Measurements from ENCODE around the gene HIVEP3.
"Not testable (repeated sequence)": the region's sequence is repeated elsewhere in the genome, so short reads cannot be mapped to it uniquely, and the experiment has no call there.

HIVEP3 gene

GRCh38 chr1:41950820-41951219 lies 32.1 kb upstream of the HIVEP3 start:
- Histone ChIP-seq H3K36me3 (ENCODE audit: control insufficient read depth in 5 of 5, insufficient read depth in 5 of 5, low read length in 5 of 5) (no peaks in the 10 kb centered on the region), H3K27me3 (ENCODE audit: control insufficient read depth in 5 of 5, insufficient read depth in 4 of 5, low read length in 5 of 5) (no peaks in the 10 kb centered on the region), H3K4me1 (ENCODE audit: control insufficient read depth in 5 of 5, insufficient read depth in 5 of 5, low read length in 5 of 5) (peaks cover 0 to 6% (median 4%) of the 10 kb centered on the region in 5 donors), H3K4me3 (ENCODE audit: low read depth in 1 of 5, low read length in 5 of 5) (no peak overlapping the region), H3K9me3 (ENCODE audit: control insufficient read depth in 5 of 5, low read length in 5 of 5) (no peaks in the 10 kb centered on the region), H3K9ac (ENCODE audit: low read length in 5 of 5) (no peak overlapping the region), H3K27ac (ENCODE audit: low read depth, low read length) (no peak overlapping the region)

- not testable (repeated sequence) for H3K36me3 ChIP-seq (ENCODE audit: control insufficient read depth in 5 of 5, insufficient read depth in 5 of 5, low read length in 5 of 5); H3K4me1 ChIP-seq (ENCODE audit: control insufficient read depth in 5 of 5, insufficient read depth in 5 of 5, low read length in 5 of 5); H3K4me3 ChIP-seq (ENCODE audit: low read depth in 1 of 5, low read length in 5 of 5); H3K27ac ChIP-seq (ENCODE audit: low read depth, low read length); H3K9ac ChIP-seq (ENCODE audit: low read length in 5 of 5); H3K9me3 ChIP-seq (ENCODE audit: control insufficient read depth in 5 of 5, low read length in 5 of 5); H3K27me3 ChIP-seq (ENCODE audit: control insufficient read depth in 5 of 5, insufficient read depth in 4 of 5, low read length in 5 of 5)
These were observed 27.2 kb upstream of the HIVEP3 start for GRCh38 chr1:41945946-41946345.

GRCh38 chr1:41943717-41944116 lies 25.0 kb upstream of the HIVEP3 start:
- H3K4me3 ChIP-seq (ENCODE audit: low read depth in 1 of 5, low read length in 5 of 5), result no peak overlapping the region
- H3K36me3 ChIP-seq (ENCODE audit: control insufficient read depth in 5 of 5, insufficient read depth in 5 of 5, low read length in 5 of 5), result no peaks in the 10 kb centered on the region
- H3K27me3 ChIP-seq (ENCODE audit: control insufficient read depth in 5 of 5, insufficient read depth in 4 of 5, low read length in 5 of 5), result no peaks in the 10 kb centered on the region
- H3K9me3 ChIP-seq (ENCODE audit: control insufficient read depth in 5 of 5, low read length in 5 of 5), result peaks cover 0 to 10% (median 3%) of the 10 kb centered on the region in 5 donors
- no peak overlapping the region for H3K9ac ChIP-seq (ENCODE audit: low read length in 5 of 5)
- no peak overlapping the region for H3K27ac ChIP-seq (ENCODE audit: low read depth, low read length)
- no peaks in the 10 kb centered on the region for H3K4me1 ChIP-seq (ENCODE audit: control insufficient read depth in 5 of 5, insufficient read depth in 5 of 5, low read length in 5 of 5)

GRCh38 chr1:41942278-41942677 lies 23.6 kb upstream of the HIVEP3 start:
- Histone ChIP-seq H3K9me3 (ENCODE audit: control insufficient read depth in 5 of 5, low read length in 5 of 5) (peaks cover 0 to 10% (median 3%) of the 10 kb centered on the region in 5 donors), H3K36me3 (ENCODE audit: control insufficient read depth in 5 of 5, insufficient read depth in 5 of 5, low read length in 5 of 5) (no peaks in the 10 kb centered on the region)

GRCh38 chr1:41941381-41941780 lies 22.7 kb upstream of the HIVEP3 start:
- H3K4me1 ChIP-seq (ENCODE audit: control insufficient read depth in 5 of 5, insufficient read depth in 5 of 5, low read length in 5 of 5), result no peaks in the 10 kb centered on the region
- H3K36me3 ChIP-seq (ENCODE audit: control insufficient read depth in 5 of 5, insufficient read depth in 5 of 5, low read length in 5 of 5), result no peaks in the 10 kb centered on the region

More at GRCh38 chr1:41942278-41942677, 23.6 kb upstream of the HIVEP3 start:
- Histone ChIP-seq H3K4me3 (ENCODE audit: low read depth in 1 of 5, low read length in 5 of 5) (no peak overlapping the region), H3K27me3 (ENCODE audit: control insufficient read depth in 5 of 5, insufficient read depth in 4 of 5, low read length in 5 of 5) (no peaks in the 10 kb centered on the region), H3K27ac (ENCODE audit: low read depth, low read length) (no peak overlapping the region), H3K4me1 (ENCODE audit: control insufficient read depth in 5 of 5, insufficient read depth in 5 of 5, low read length in 5 of 5) (no peaks in the 10 kb centered on the region), H3K9ac (ENCODE audit: low read length in 5 of 5) (no peak overlapping the region)

GRCh38 chr1:41939194-41939593 lies 20.5 kb upstream of the HIVEP3 start:
- peaks cover 0 to 2% (median 0%) of the 10 kb centered on the region in 5 donors for H3K4me1 ChIP-seq (ENCODE audit: control insufficient read depth in 5 of 5, insufficient read depth in 5 of 5, low read length in 5 of 5)
- no peak overlapping the region for H3K4me3 ChIP-seq (ENCODE audit: low read depth in 1 of 5, low read length in 5 of 5)
- H3K36me3 ChIP-seq (ENCODE audit: control insufficient read depth in 5 of 5, insufficient read depth in 5 of 5, low read length in 5 of 5), result no peaks in the 10 kb centered on the region
- H3K9ac ChIP-seq (ENCODE audit: low read length in 5 of 5), result no peak overlapping the region
- no peaks in the 10 kb centered on the region for H3K27me3 ChIP-seq (ENCODE audit: control insufficient read depth in 5 of 5, insufficient read depth in 4 of 5, low read length in 5 of 5)
- H3K27ac ChIP-seq (ENCODE audit: low read depth, low read length), result no peak overlapping the region
- H3K9me3 ChIP-seq (ENCODE audit: control insufficient read depth in 5 of 5, low read length in 5 of 5), result peaks cover 0 to 7% (median 3%) of the 10 kb centered on the region in 5 donors

More at GRCh38 chr1:41941381-41941780, 22.7 kb upstream of the HIVEP3 start:
- H3K4me3 ChIP-seq (ENCODE audit: low read depth in 1 of 5, low read length in 5 of 5), result no peak overlapping the region
- H3K27ac ChIP-seq (ENCODE audit: low read depth, low read length), result no peak overlapping the region
- H3K27me3 ChIP-seq (ENCODE audit: control insufficient read depth in 5 of 5, insufficient read depth in 4 of 5, low read length in 5 of 5), result no peaks in the 10 kb centered on the region
- H3K9me3 ChIP-seq (ENCODE audit: control insufficient read depth in 5 of 5, low read length in 5 of 5), result peaks cover 0 to 10% (median 3%) of the 10 kb centered on the region in 5 donors
- H3K9ac ChIP-seq (ENCODE audit: low read length in 5 of 5), result no peak overlapping the region

GRCh38 chr1:41936107-41936506 lies 17.4 kb upstream of the HIVEP3 start:
- Histone ChIP-seq H3K27me3 (ENCODE audit: control insufficient read depth in 5 of 5, insufficient read depth in 4 of 5, low read length in 5 of 5) (no peaks in the 10 kb centered on the region), H3K4me3 (ENCODE audit: low read depth in 1 of 5, low read length in 5 of 5) (no peak overlapping the region), H3K9ac (ENCODE audit: low read length in 5 of 5) (no peak overlapping the region), H3K9me3 (ENCODE audit: control insufficient read depth in 5 of 5, low read length in 5 of 5) (peaks cover 0 to 6% (median 0%) of the 10 kb centered on the region in 5 donors), H3K27ac (ENCODE audit: low read depth, low read length) (no peak overlapping the region), H3K4me1 (ENCODE audit: control insufficient read depth in 5 of 5, insufficient read depth in 5 of 5, low read length in 5 of 5) (peaks cover 0 to 2% (median 0%) of the 10 kb centered on the region in 5 donors), H3K36me3 (ENCODE audit: control insufficient read depth in 5 of 5, insufficient read depth in 5 of 5, low read length in 5 of 5) (no peaks in the 10 kb centered on the region)

- Histone ChIP-seq H3K4me3 (ENCODE audit: low read depth in 1 of 5, low read length in 5 of 5) (no peak overlapping the region), H3K4me1 (ENCODE audit: control insufficient read depth in 5 of 5, insufficient read depth in 5 of 5, low read length in 5 of 5) (peaks cover 0 to 2% (median 0%) of the 10 kb centered on the region in 5 donors), H3K27me3 (ENCODE audit: control insufficient read depth in 5 of 5, insufficient read depth in 4 of 5, low read length in 5 of 5) (no peaks in the 10 kb centered on the region), H3K36me3 (ENCODE audit: control insufficient read depth in 5 of 5, insufficient read depth in 5 of 5, low read length in 5 of 5) (no peaks in the 10 kb centered on the region), H3K9ac (ENCODE audit: low read length in 5 of 5) (no peak overlapping the region), H3K27ac (ENCODE audit: low read depth, low read length) (no peak overlapping the region), H3K9me3 (ENCODE audit: control insufficient read depth in 5 of 5, low read length in 5 of 5) (peaks cover 0 to 6% (median 0%) of the 10 kb centered on the region in 5 donors)
These were observed 16.5 kb upstream of the HIVEP3 start for GRCh38 chr1:41935226-41935625.

- no peak overlapping the region for H3K27ac ChIP-seq (ENCODE audit: low read depth, low read length)
These were observed 14.4 kb upstream of the HIVEP3 start for GRCh38 chr1:41933106-41933505.

GRCh38 chr1:41931578-41931977 lies 12.9 kb upstream of the HIVEP3 start:
- H3K4me3 ChIP-seq (ENCODE audit: low read depth in 1 of 5, low read length in 5 of 5), result no peak overlapping the region
- no peak overlapping the region for H3K9ac ChIP-seq (ENCODE audit: low read length in 5 of 5)
- H3K9me3 ChIP-seq (ENCODE audit: control insufficient read depth in 5 of 5, low read length in 5 of 5), result peaks cover 0 to 6% (median 0%) of the 10 kb centered on the region in 5 donors
- H3K36me3 ChIP-seq (ENCODE audit: control insufficient read depth in 5 of 5, insufficient read depth in 5 of 5, low read length in 5 of 5), result no peaks in the 10 kb centered on the region
- no peaks in the 10 kb centered on the region for H3K27me3 ChIP-seq (ENCODE audit: control insufficient read depth in 5 of 5, insufficient read depth in 4 of 5, low read length in 5 of 5)
- H3K27ac ChIP-seq (ENCODE audit: low read depth, low read length), result no peak overlapping the region
- peaks cover 0 to 2% (median 0%) of the 10 kb centered on the region in 5 donors for H3K4me1 ChIP-seq (ENCODE audit: control insufficient read depth in 5 of 5, insufficient read depth in 5 of 5, low read length in 5 of 5)

More at GRCh38 chr1:41933106-41933505, 14.4 kb upstream of the HIVEP3 start:
- H3K4me3 ChIP-seq (ENCODE audit: low read depth in 1 of 5, low read length in 5 of 5), result no peak overlapping the region
- peaks cover 0 to 6% (median 0%) of the 10 kb centered on the region in 5 donors for H3K9me3 ChIP-seq (ENCODE audit: control insufficient read depth in 5 of 5, low read length in 5 of 5)
- no peak overlapping the region for H3K9ac ChIP-seq (ENCODE audit: low read length in 5 of 5)
- H3K4me1 ChIP-seq (ENCODE audit: control insufficient read depth in 5 of 5, insufficient read depth in 5 of 5, low read length in 5 of 5), result peaks cover 0 to 2% (median 0%) of the 10 kb centered on the region in 5 donors
- H3K27me3 ChIP-seq (ENCODE audit: control insufficient read depth in 5 of 5, insufficient read depth in 4 of 5, low read length in 5 of 5), result no peaks in the 10 kb centered on the region
- H3K36me3 ChIP-seq (ENCODE audit: control insufficient read depth in 5 of 5, insufficient read depth in 5 of 5, low read length in 5 of 5), result no peaks in the 10 kb centered on the region

All from subcutaneous abdominal adipose tissue (tissue), 5 donors.